Panc1 (cell line): ENCODE results near the gene PGA5. TPM values are rescaled to one million over a fixed set of nuclear protein-coding genes. Genes with fewer than 3 reads are reported as not detected.

Experiments used
- ATAC-seq: fragments of 200-7000 bp; cut with Tn5 transposase; 2 replicates; pipeline ENCODE4 v1.9.1; 2020; ENCODE audit warnings: mild to moderate bottlenecking, moderate library complexity
- BruUV-seq: library from RNA; stranded (reverse); fragments of 400-500 nt; replicated peaks from 2 replicates; lab custom pipeline; 2021; lab: Mats Ljungman, UMichigan
- CTCF ChIA-PET: fragments of 300-600 bp; sonication (Branson Sonifier 250); formaldehyde crosslinking; loops from one replicate; lab custom pipeline; 2022; ENCODE audit warnings: antibody characterized with exemption; lab: Charles Lee
- POLR2A ChIA-PET: fragments of 300-600 bp; sonication (Branson Sonifier 250); formaldehyde crosslinking; loops from one replicate; lab custom pipeline; 2022; ENCODE audit warnings: antibody characterized with exemption; lab: Charles Lee
- DNase-seq: peaks from one replicate; pipeline ENCODE4 v3.0.0-alpha.2; 2010; ENCODE audit warnings: low read depth, low spot score
- H3K27ac ChIP-seq: 2 replicates; pipeline ENCODE4 v1.5.1; 2011; ENCODE audit warnings: mild to moderate bottlenecking, low read length, inconsistent platforms
- H3K27me3 ChIP-seq: fragments of 200-500 bp; sonication (Bioruptor generic); 2 replicates; pipeline ENCODE4 v1.6.0; 2014; ENCODE audit warnings: low read length, inconsistent platforms; ENCODE audit not compliant: control insufficient read depth, insufficient read depth
- H3K36me3 ChIP-seq: fragments of 200-500 bp; sonication (Bioruptor generic); 2 replicates; pipeline ENCODE4 v1.5.1; 2014; ENCODE audit warnings: inconsistent platforms, mild to moderate bottlenecking, low read length, moderate library complexity; ENCODE audit not compliant: control insufficient read depth, insufficient read depth
- H3K4me1 ChIP-seq: 2 replicates; pipeline ENCODE4 v1.5.1; 2011; ENCODE audit warnings: inconsistent platforms, mild to moderate bottlenecking, low read length, moderate library complexity; ENCODE audit not compliant: control insufficient read depth, insufficient read depth
- H3K4me3 ChIP-seq, 2 experiments: 2 replicates each; pipeline ENCODE4 v1.5.1; 2011 to 2012; ENCODE audit warnings: low read depth in 2 of 2, low read length in 2 of 2, mild to moderate bottlenecking in 2 of 2, inconsistent platforms in 1 of 2, moderate library complexity in 1 of 2
- H3K9me3 ChIP-seq: fragments of 200-500 bp; sonication (Bioruptor generic); 2 replicates; pipeline ENCODE4 v1.5.1; 2014; ENCODE audit warnings: low read depth, mild to moderate bottlenecking, inconsistent platforms, low read length, moderate library complexity; ENCODE audit not compliant: control insufficient read depth, insufficient read depth
- POLR2AphosphoS5 ChIP-seq: IDR thresholded peaks from 2 replicates; pipeline ENCODE4 v1.6.1; 2012; ENCODE audit warnings: mild to moderate bottlenecking, low read depth, low read length, moderate library complexity
- SIN3A ChIP-seq: IDR thresholded peaks from 2 replicates; pipeline ENCODE4 v1.6.1; 2012; ENCODE audit warnings: low read depth, mild to moderate bottlenecking, low read length, moderate library complexity, borderline replicate concordance; ENCODE audit not compliant: insufficient read depth
- TCF7L2 ChIP-seq: IDR thresholded peaks from 2 replicates; pipeline ENCODE4 v1.6.1; 2011; ENCODE audit warnings: mild to moderate bottlenecking, low read depth, low read length, inconsistent platforms
- in situ Hi-C: cut with HindIII; loops from 2 replicates; pipeline ENCODE4 v1.10.0; 2016; ENCODE audit warnings: low sequenced_read_pairs, low pct_unique_long_range_greater_than_20kb
- intact Hi-C: fragments of 100-400 bp; cut with micrococcal nuclease; formaldehyde crosslinking; loops from one replicate; pipeline ENCODE4 v1.10.0; 2022; ENCODE audit not compliant: unreplicated experiment
- total RNA-seq: library from RNA; stranded (reverse); gene quantifications from one replicate; pipeline ENCODE4 v1.2.1, GENCODE V29; 2021; ENCODE audit not compliant: unreplicated experiment
- TF ChIP-seq, protein P1 (sequence below): fragments of 450-650 bp; IDR thresholded peaks from 2 replicates; pipeline ENCODE4 v1.5.1; 2017; ENCODE audit warnings: mild to moderate bottlenecking
- TF ChIP-seq, protein P2 (sequence below), 2 experiments: IDR thresholded peaks; 2 replicates each; pipeline ENCODE4 v1.6.1; 2011 to 2012; ENCODE audit warnings: low read depth in 2 of 2, control low read depth in 1 of 2, low read length in 1 of 2, mild to moderate bottlenecking in 1 of 2, moderate library complexity in 1 of 2; ENCODE audit not compliant: insufficient read depth in 1 of 2

The PGA5 gene
- total RNA-seq, 1 experiment from 2014 or later, result not detected

DNA sequence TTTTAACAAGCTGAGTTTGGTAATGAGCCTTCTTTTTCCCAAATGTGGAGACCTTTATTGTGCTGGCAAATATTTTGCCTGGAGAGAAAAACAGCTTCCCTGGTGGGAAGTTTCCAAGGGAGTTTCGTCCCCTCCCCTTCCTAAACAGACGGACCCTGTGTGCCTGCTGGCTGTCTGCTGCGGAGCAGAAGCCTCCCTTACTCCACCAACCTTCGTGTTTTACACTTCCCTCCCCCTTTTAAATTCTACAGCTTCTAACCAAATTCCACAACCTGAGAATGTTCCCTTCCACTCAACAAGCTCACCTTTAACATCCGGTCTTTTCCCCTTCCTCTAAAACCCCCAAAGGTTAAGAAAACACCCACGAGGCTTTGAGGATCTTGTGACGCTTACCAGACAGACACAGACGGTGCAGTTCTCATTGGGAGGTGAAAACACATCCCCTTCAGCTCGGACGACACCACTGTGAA is 37.1 kb downstream of the PGA5 start:
- Histone ChIP-seq H3K36me3 (no peaks in the 10 kb centered on the region), H3K4me1 (0 out of 2 replicates have a peak, but pooled peaks cover 3% of the 10 kb centered on the region), H3K9me3 (no peaks in the 10 kb centered on the region), H3K27me3 (no peaks in the 10 kb centered on the region), H3K4me3 (no peak overlapping the region), H3K27ac (no peak overlapping the region)
- BruUV-seq, result no TSS peak
- in situ Hi-C loops, result no loop called here
- ATAC-seq (no peak), DNase-seq (no peak)
- intact Hi-C loops, result no loop called here
- ChIA-PET CTCF (no interaction called here), POLR2A (no interaction called here)
- TF ChIP-seq SIN3A (no peak), POLR2AphosphoS5 (no peak), TCF7L2 (no peak)
- TF ChIP-seq, protein P1, sequence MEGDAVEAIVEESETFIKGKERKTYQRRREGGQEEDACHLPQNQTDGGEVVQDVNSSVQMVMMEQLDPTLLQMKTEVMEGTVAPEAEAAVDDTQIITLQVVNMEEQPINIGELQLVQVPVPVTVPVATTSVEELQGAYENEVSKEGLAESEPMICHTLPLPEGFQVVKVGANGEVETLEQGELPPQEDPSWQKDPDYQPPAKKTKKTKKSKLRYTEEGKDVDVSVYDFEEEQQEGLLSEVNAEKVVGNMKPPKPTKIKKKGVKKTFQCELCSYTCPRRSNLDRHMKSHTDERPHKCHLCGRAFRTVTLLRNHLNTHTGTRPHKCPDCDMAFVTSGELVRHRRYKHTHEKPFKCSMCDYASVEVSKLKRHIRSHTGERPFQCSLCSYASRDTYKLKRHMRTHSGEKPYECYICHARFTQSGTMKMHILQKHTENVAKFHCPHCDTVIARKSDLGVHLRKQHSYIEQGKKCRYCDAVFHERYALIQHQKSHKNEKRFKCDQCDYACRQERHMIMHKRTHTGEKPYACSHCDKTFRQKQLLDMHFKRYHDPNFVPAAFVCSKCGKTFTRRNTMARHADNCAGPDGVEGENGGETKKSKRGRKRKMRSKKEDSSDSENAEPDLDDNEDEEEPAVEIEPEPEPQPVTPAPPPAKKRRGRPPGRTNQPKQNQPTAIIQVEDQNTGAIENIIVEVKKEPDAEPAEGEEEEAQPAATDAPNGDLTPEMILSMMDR, result no peak
- TF ChIP-seq, protein P2, sequence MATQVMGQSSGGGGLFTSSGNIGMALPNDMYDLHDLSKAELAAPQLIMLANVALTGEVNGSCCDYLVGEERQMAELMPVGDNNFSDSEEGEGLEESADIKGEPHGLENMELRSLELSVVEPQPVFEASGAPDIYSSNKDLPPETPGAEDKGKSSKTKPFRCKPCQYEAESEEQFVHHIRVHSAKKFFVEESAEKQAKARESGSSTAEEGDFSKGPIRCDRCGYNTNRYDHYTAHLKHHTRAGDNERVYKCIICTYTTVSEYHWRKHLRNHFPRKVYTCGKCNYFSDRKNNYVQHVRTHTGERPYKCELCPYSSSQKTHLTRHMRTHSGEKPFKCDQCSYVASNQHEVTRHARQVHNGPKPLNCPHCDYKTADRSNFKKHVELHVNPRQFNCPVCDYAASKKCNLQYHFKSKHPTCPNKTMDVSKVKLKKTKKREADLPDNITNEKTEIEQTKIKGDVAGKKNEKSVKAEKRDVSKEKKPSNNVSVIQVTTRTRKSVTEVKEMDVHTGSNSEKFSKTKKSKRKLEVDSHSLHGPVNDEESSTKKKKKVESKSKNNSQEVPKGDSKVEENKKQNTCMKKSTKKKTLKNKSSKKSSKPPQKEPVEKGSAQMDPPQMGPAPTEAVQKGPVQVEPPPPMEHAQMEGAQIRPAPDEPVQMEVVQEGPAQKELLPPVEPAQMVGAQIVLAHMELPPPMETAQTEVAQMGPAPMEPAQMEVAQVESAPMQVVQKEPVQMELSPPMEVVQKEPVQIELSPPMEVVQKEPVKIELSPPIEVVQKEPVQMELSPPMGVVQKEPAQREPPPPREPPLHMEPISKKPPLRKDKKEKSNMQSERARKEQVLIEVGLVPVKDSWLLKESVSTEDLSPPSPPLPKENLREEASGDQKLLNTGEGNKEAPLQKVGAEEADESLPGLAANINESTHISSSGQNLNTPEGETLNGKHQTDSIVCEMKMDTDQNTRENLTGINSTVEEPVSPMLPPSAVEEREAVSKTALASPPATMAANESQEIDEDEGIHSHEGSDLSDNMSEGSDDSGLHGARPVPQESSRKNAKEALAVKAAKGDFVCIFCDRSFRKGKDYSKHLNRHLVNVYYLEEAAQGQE (IDR thresholded peaks at IDR 0.05; ENCODE audit: insufficient read depth in 1 of 2, low read depth in 2 of 2, low read length in 1 of 2), result no peak

DNA sequence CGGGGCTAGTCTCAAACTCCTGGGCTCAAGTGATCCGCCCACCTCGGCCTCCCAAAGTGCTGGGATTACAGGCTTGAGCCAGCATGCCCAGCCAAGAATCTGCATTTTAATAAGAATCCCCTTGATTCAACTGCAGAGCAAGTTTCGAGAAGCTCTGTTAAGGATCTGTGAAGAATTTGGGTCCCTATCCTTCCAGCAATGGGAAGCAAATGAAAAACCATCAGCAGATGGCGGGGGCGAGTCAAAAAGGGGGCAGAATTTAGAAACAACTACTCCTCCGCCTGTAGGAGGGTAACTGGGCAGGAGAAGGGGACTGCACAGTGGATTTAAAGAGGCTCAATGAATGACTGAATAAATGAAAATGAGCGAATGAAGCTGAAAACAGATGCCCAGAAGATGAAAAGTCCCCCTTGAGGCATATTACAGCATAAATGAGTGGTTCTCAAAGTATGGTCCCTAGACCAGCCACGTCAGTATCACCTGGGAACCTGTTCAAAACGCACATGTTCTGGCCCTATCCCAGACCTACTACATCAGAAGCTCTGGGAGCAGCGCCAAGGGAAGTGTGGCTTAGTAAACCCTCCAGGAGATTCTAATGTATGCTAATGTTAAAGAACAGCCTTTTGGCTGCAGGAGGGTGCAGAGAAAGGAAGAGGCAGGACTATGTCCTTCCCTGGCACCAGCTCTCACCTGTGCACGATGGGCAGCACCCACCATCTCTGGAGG is 39.1 kb downstream of the PGA5 start:
- Histone ChIP-seq H3K4me1 (0 out of 2 replicates have a peak, but pooled peaks cover 3% of the 10 kb centered on the region), H3K27me3 (no peaks in the 10 kb centered on the region), H3K9me3 (no peaks in the 10 kb centered on the region), H3K36me3 (no peaks in the 10 kb centered on the region), H3K4me3 (no peak overlapping the region), H3K27ac (no peak overlapping the region)
- no peak for DNase-seq
- no peak for ATAC-seq
- POLR2A ChIA-PET, result no interaction called here
- intact Hi-C loops (no loop called here), in situ Hi-C loops (no loop called here)
- TF ChIP-seq POLR2AphosphoS5 (no peak), SIN3A (no peak), TCF7L2 (no peak)
- TF ChIP-seq, protein P2 (IDR thresholded peaks at IDR 0.05; ENCODE audit: insufficient read depth in 1 of 2, low read depth in 2 of 2, low read length in 1 of 2), result no peak
- TF ChIP-seq, protein P1, result no peak
- BruUV-seq, result no TSS peak
- CTCF ChIA-PET, result interaction anchor here (1.4 kb wide), 1 partner anchor 28 kb away, joined by 3 read pairs; no protein-coding TSS in a partner anchor
